Sigmoid colon (tissue), 3 donors: ENCODE measurements around the gene FAR2.
"Not testable (repeated sequence)": the region's sequence is repeated elsewhere in the genome, so short reads cannot be mapped to it uniquely, and the experiment has no call there.

Experiments
- CTCF ChIP-seq, 4 experiments: fragments of 450-650 bp in 3 of 4; fragments of 200-600 bp in 1 of 4; IDR thresholded peaks; one replicate each; pipeline ENCODE4 v1.5.1; 2016 to 2019; ENCODE audit warnings: antibody characterized with exemption in 4 of 4, mild to moderate bottlenecking in 3 of 4, moderate library complexity in 2 of 4
- POLR2A ChIP-seq, 2 donors: fragments of 450-650 bp; IDR thresholded peaks; one replicate each; pipeline ENCODE4 v1.6.1; 2016; ENCODE audit warnings: antibody characterized with exemption in 2 of 2, mild to moderate bottlenecking in 2 of 2, moderate library complexity in 2 of 2

GRCh38 chr12:29170478-29171084 is 21.5 kb downstream of the FAR2 start:
- TF ChIP-seq CTCF, POLR2A (IDR thresholded peaks at IDR 0.05): not testable (repeated sequence)
